UCSD-AML1 (cell line): ENCODE results near the gene PKD1.

Experiments used
- DNase-seq: peaks from one replicate; lab custom pipeline; 2025; ENCODE audit not compliant: unreplicated experiment; lab: John Stamatoyannopoulos, UW

PKD1 gene

DNA sequence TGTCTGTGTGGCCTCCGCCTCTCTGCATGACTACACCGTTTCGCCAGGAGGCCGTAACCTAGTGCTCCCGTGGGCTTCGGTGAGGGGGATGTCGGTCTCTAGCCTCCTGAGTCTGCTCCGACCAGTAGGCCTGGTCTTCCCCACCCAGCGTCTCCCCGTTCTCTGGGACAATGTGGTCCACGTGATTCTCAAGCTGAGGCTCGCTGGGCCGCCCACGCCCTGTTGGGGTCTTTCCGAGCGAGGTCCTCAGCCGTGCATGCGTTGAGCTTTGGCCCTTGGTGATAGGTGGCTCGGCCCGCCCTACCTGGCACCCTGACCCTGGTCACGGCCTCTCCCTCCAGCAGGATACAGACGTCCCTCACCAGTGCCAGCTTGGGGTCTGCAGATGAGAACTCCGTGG lies 57.0 kb downstream of the PKD1 start:
- no peak for DNase-seq

DNA sequence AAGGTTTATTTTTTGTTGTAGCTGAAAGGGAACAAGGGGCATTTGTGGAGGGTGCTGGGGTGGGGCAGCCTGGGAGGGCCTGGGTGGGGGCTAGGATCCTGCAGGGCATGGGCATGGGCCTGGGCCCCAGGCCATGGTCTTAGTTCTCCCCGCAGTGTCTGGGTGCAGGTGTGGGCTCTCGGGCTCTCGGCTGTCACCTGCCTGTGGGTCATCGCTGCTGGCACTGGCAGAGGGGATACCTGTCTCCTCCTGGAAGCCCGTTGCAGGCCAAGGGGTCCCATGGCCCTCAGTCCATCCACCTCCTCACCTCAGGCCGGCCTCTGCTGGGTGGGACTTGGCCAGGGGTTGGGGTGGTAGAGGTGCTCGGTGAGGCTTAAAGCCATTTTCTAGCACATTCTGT lies 57.6 kb downstream of the PKD1 start:
- no peak for DNase-seq

DNA sequence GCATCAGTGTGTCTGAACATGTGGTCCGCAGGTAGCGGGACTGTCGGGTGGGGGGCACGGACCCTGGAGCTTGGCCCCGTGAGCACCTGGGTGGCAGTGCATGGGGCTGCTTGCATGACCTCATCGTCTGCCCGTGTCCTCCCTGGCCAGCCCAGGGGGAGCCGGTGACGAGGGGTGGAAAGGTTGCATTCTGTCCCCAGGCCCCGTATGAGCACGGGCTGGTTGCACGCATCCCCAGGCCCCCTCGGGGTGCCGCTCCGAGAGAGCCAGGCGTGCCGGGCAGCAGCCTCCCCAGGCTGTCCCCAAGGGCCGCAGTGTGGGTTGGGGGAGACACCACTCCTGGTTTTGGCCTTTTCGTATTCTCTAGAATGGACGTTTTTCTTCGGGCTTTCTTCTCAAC lies 58.0 kb downstream of the PKD1 start:
- DNase-seq: no peak

DNA sequence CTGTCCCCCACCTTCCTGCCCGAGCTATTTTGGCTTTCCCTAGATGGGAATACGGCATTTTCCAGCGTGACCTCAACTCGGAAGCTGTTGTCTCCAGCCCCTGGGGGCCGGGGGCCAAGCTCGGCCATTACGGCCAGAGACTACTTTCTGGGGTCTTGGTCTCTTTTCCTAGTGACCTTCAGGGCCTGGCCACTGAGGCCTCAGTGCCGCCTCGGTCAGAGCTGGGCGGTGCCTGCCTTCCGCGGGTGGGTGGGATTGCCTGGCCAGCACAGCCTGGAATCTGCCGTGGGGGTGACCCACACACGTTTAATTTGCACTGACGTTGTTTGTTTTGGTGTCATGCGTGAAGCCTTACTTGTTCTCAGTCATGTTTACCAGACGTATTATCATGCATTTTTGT lies 58.7 kb downstream of the PKD1 start:
- no peak for DNase-seq

DNA sequence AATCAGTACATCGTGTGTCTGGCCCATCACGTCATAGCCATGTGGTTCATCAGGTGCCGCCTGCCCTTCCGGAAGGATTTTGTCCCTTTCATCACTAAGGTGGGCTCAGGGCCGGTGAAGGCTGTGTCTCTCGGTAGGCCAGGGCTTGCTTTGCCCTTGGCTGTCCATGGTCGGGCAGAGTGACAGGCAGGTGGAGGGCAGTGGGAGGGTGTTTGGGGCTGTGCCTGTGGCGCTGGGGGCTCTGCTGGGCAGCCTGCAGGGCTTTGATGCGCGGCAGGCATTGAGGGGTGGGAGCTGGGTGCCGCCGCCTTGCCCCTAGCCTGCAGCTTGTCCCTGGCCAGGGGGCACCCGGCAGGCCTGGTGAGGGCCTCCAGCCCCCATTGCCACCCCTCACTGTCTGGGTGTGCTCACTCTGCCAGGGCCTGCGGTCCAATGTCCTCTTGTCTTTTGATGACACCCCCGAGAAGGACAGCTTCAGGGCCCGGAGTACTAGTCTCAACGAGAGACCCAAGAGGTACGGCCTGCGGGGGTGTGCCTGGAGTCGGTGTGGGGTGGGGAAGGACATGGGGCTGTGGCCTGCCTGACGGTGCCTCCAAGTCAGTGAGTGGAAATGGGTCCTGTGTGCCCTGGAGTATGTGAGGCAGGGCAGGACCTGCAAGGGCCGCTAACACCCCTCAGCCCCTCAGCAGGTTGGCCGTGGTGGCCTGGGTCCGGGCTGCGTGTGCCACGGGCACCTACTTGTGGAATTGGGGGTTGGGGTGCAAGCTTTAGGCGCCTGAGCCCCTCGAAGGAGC lies 59.4 kb downstream of the PKD1 start:
- no peak for DNase-seq

DNA sequence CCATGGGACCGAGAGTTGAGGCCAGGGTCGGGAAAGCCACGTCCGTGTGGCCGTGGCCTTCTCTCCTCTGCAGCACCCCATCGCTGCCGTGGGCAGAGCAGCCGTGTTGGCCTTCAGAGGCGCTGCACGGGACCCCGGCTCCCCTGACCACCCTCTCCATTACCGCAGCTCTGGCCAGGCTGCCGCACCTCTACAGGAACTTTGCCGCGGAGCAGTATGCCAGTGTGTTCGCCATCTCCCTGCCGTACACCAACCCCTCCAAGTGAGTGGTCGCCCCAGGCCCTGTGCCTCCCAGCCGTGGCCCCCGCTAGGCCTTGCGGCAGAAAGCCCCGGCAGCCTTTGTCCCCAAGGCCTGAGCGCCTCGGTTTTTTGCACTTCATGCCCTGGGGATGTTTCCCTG lies 60.1 kb downstream of the PKD1 start:
- no peak for DNase-seq

DNA sequence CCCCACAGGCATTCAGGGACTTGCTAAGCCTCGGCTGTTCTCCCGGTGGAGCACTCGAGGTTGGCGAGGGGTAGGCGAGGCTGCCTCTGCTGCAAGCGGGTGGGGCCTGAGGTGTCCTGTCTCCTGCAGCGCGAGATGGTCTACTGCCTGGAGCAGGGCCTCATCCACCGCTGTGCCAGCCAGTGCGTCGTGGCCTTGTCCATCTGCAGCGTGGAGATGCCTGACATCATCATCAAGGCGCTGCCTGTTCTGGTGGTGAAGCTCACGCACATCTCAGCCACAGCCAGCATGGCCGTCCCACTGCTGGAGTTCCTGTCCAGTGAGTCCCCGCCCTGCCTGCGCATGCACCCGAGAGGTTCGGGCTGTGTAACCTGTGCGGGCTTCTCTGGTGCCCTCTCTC lies 61.6 kb downstream of the PKD1 start:
- no peak for DNase-seq

DNA sequence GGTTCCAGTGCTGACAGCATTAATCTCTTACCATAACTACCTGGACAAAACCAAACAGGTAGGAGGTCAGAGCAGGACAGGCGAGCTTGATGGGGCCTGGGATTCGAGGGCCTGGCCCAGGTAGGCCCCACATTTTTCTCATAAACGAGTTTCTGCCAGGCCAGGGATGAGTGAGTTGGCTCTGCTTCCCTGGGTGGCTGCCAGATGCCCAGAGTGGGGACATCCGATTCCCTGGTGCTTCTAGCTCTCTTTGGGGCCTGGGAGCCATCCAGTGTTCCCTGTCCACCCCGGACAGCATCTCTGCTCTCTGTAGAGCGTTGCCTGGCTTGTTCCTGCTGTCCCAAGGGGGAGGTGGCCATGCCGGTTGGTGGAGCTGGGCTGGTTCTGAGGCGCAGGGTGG lies 62.8 kb downstream of the PKD1 start:
- no peak for DNase-seq

DNA sequence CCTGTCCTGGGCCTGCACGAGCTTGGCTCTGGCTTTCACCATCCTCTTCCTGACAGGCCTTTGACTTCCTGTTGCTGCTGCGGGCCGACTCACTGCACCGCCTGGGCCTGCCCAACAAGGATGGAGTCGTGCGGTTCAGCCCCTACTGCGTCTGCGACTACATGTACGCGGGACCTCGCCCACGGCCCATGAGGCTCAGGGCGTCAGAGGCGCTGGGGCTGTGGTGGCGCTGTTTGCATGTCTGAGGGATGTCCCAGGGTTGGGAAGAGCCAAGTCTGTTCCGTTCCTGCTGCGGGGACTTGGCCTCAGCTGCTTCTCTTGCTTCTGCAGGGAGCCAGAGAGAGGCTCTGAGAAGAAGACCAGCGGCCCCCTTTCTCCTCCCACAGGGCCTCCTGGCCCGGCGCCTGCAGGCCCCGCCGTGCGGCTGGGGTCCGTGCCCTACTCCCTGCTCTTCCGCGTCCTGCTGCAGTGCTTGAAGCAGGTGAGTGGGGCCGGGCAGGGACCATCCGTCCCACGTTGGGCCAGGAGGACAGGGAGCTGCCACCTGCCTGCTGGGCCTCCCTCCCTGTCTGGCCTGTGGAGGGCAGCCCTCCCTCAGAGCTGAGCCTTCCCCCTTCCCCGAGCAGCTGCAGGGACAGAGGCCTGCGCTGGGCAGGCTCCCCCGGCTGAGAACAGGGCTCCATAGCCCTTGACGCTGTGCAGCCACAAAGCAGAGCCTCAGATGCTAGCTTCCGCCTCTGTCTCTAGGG lies 64.1 kb downstream of the PKD1 start:
- DNase-seq: no peak

DNA sequence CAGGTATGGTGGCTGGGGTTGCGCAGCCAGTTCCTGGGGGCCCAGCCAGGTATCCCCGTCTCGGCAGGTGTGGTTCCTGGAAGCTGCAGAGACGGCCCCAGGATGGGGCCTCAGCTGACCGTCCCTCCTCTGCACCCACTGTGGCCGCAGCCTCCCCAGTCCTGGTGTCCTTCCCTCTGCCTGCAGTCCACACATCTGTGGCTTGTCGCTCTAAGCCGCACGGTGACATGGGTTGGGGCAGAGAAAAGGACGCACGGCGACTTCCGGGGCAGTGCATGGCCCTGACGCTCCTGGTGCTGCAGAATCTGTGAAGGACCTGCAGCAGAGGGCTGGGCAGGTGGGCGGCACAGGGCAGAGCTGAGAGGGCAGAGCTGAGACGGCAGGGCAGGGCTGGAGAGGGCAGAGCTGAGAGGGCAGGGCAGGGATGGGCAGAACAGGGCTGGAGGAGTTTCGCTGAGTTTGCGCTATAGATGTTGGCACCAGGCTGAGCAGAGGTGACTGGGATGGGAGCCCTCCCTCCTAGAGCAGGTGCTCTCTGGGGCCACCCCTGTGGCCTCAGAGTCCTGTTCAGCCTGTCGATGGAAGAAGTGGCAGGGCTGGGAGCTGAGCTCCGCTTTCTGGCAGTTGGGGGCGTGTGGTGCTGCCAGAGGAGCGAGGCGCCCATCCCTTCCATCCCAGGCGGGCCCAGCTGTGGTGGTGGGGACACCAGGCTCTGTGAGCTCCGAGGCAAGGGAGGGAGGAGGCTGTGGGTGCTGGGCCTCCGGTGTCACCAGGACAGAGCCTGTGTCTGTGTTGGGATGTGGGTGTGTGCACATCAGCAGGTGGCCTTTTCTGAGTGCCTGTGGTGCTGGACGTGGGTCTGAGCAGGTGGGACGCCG lies 64.9 kb downstream of the PKD1 start:
- no peak for DNase-seq

DNA sequence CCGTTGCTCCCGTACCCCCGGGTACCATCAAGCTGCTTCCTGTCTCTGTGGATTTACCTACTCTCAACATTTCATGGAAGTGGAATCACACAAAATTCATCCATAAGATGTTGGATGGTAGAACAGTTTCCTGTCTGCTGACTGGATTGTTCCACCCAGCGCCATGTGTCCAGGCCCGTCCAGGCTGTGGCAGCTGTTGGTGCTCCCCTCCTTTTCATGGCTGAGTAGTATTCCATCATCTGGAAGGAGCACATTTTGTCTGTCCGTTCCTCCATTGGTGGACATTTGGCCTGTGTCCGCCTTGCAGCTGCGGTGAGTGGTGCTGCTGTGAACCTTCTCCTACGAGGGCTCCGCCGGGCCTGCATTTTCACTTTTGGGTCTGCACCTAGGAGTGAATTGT lies 69.6 kb downstream of the PKD1 start:
- DNase-seq: no peak

DNA sequence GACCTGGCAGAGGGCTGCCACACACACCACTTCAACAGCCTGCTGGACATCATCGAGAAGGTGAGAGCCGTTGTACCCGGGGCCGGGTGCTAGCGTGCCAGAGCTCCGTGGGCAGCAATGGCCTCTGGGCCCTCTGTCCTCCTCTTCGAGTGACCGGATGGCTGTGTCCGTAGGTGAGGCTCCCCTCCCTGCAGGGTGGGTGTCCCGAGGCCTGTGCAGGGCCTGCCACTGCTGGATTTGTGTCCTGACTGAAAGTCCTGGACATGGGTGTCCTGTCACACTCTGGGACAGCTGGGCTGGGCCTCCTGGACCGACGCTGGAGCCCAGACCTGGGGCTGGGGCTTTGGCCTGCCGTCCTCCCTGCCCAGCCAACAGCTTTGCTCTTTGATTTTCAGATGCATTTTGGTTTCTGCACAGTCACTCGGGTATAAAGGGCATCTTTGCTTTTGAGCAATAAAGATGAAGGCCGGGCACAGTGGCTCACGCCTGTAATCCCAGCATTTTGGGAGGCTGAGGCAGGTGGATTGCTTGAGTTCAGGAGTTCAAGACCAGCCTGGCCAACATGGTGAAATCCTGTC lies 71.2 kb downstream of the PKD1 start:
- no peak for DNase-seq

DNA sequence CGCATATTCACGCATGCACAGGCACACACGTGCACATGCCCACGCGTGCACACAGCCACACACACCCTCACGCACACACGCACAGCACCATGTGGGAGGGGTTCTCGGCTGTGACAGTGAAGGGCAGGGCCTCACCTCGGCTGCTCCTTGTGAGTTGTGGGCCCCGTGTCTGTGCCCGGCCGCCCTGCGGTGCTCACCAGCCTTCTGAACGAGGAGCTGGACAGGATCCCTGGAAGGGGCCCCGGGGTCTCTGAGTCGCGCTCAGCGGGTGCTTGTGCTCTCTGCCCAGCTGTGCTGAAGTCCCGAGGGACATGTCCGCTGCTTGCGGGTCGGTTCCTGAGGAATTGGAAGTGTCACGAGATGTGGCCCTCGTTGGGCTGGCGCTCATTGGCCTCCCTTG lies 71.8 kb downstream of the PKD1 start:
- no peak for DNase-seq

DNA sequence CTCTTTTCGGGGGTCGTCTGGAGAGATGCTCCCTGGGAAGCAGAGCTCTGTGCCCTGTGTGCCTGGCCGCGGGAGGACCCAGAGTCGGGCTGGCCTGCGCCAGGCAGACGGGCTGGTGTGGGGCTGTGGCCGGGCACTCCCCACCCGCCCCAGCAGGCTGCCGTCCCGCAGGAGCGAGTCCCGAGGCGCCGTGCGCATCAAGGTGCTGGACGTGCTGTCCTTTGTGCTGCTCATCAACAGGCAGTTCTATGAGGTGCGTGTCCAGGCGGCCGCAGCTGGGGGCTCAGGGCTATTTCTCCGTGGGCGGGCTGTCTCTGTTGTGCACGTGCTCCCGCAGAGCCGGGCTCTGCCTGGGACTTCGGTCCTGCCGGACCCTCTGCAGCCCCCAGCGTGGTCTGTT lies 72.9 kb downstream of the PKD1 start:
- DNase-seq: no peak

DNA sequence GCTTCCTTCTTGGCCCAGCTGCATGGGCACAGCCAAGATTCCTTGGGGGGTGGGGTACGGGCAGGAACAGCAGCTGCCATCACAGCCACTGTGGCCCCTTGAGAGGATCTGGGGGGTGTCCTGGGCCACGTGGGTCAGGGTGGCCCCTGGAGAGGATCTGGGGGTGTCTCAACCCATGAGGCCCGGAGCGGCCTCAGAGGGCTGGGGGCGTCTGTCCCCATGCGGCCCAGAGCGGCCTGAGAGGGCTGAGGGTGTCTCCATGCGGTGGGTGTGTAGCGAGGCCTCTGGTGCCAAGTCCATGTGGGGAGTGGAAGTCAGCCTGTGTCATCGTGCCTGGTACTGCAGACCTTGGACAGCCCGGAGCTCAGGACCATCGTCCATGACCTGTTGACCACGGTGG lies 74.2 kb downstream of the PKD1 start:
- no peak for DNase-seq

DNA sequence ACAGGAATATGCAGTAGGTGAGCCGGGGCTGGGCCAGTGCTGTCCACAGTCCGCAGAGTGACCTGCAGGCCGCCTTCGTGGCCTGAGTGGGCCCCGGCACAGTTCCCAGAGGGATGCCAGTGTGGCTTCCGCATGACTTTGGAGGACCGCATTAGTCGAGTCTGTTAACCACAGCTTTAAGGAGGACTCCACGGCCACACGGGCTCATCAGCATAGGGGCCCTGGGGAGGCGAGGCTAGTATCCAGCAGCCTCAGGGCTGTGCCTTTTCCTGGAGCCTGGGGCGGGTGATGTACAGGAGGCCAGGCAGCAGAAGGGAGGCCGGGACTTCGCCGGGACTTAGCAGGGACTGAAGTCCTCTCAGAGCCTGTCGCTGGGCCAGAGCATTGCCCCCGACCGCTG lies 74.7 kb downstream of the PKD1 start:
- no peak for DNase-seq

DNA sequence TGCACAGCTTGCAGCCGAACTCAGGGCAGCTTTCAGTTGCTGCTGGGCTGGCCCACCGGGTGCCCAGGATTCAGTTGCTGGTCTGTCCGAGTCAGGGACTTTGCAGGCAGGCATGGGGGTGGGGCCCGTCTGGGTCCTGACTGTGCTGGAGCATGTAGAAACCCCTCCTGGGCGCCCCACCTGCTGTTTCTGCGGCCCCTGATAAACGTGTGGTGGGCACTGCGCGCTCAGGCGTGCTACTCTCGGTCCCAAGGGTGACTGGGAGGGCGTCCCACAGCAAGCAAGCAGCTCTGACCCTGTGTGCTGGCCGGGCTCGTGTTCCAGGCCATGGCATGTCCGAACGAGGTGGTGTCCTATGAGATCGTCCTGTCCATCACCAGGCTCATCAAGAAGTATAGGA lies 75.4 kb downstream of the PKD1 start:
- DNase-seq: no peak

DNA sequence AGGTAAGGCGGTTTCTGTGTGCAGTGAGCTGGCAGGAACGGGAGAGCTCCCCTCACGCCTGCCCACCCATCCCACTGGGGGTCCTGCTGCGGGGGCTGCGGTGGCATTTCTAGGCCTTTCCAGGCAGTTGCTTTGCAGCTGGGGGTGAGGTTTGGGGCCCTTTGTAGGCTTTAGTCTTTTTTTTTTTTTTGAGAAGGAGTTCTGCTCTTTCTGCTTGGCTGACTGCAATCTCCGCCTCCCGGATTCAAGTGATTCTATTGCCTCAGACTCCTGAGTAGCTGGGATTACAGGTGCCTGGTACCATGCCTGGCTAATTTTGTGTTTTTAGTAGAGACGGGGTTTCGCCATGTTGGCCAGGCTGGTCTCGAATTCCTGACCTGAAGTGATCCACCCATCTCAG lies 76.8 kb downstream of the PKD1 start:
- DNase-seq: no peak

DNA sequence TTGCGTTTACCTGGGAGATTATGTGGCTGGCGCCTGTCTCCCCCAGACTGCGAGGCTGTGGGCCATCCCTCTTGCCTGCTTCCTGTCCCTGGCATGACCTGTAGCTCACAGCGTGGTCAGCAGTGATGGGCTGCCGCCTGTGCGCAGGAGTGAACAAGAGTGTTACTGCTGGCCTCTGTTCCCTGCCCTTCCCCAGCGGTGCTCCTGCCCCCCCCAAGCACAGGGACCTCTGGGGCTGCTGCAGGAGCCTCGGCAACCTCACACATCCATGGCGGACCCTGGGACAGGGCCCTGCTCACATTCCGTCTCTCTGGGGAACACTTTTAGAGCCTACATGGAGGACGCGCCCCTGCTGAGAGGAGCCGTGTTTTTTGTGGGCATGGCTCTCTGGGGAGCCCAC lies 77.3 kb downstream of the PKD1 start:
- no peak for DNase-seq

DNA sequence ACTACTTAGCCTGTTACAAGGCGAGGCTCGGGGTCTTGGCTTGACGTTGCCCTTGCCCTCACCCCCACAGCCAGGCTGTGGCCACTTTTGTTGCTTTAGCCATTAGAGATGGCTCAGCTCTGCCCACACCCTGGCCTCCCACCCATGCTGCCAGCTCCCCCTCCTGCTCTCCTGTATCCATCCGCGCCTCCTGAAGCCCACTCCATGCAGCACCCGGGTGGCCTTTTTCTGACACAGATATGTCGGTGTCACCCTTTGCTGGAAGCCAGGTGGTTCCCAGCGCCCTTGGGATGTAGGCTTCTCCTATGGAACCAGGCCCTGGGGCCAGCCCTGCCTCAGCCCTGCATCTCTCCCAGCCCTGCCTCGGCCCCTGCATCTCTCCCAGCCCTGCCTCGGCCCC lies 78.3 kb downstream of the PKD1 start:
- no peak for DNase-seq

DNA sequence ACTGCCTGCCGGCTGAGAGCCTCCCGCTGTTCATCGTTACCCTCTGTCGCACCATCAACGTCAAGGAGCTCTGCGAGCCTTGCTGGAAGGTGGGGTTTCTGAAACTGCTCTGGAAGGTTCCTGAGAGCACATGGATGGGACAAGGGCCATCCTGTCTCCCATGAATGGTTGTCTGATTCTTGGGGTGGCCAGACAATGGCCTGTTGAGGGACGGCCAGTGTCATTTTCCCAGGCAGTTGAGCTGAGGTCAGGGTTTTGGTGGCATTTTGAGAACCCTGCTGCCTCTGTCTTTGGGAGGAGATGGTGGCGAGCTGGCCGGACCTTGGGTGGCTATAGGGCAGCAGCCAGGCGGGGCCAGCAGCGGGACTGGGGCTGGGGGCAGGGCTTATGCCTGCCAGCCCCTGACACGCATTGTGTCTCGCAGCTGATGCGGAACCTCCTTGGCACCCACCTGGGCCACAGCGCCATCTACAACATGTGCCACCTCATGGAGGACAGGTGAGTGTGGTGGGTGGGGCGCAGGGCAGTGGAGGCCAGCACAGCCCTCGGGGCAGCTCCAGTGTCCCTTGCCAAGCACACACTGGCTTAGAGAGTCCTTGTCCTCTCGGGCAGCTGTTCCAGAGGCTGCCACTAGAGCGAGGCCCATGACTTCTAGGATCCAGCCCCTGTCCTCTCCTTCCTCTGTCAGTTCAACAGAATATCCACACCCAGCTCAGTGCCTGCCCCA lies 78.9 kb downstream of the PKD1 start:
- peak; percentile 21 for DNase-seq
